H9 (cell line): ENCODE data around the gene GRIK1. TPM values are rescaled to one million over a fixed set of nuclear protein-coding genes. Genes with fewer than 3 reads are reported as not detected.

ENCODE experiments used
- DNase-seq: peaks from one replicate; pipeline ENCODE4 v3.0.0-alpha.2; 2017
- H2AFZ ChIP-seq: one replicate; pipeline ENCODE4 v1.6.1; 2013; ENCODE audit warnings: mild to moderate bottlenecking, low read length, control low read depth, moderate library complexity
- H2AK5ac ChIP-seq: 2 replicates; pipeline ENCODE4 v1.6.1; 2013; ENCODE audit warnings: low read length, control low read depth, mixed read lengths; ENCODE audit not compliant: insufficient read length
- H2BK120ac ChIP-seq: one replicate; pipeline ENCODE4 v1.6.1; 2013; ENCODE audit warnings: low read depth, mild to moderate bottlenecking, low read length, control low read depth, inconsistent platforms; ENCODE audit not compliant: poor library complexity, severe bottlenecking
- H2BK12ac ChIP-seq: 2 replicates; pipeline ENCODE4 v1.6.1; 2013; ENCODE audit warnings: low read length, control low read depth, mixed read lengths, low read depth; ENCODE audit not compliant: insufficient read length
- H2BK15ac ChIP-seq: 2 replicates; pipeline ENCODE4 v1.6.1; 2013; ENCODE audit warnings: low read depth, low read length, control low read depth
- H2BK20ac ChIP-seq: one replicate; pipeline ENCODE4 v1.6.1; 2013; ENCODE audit warnings: low read depth, mild to moderate bottlenecking, low read length, control low read depth, inconsistent platforms; ENCODE audit not compliant: poor library complexity, severe bottlenecking
- H2BK5ac ChIP-seq: 2 replicates; pipeline ENCODE4 v1.6.1; 2013; ENCODE audit warnings: low read length, control low read depth, mixed read lengths; ENCODE audit not compliant: insufficient read length
- H3K14ac ChIP-seq: 2 replicates; pipeline ENCODE4 v1.6.1; 2013; ENCODE audit warnings: low read length, control low read depth; ENCODE audit not compliant: insufficient read depth
- H3K18ac ChIP-seq: 2 replicates; pipeline ENCODE4 v1.6.1; 2013; ENCODE audit warnings: low read depth, mild to moderate bottlenecking, mixed read lengths, low read length, control low read depth; ENCODE audit not compliant: insufficient read length
- H3K23ac ChIP-seq: 2 replicates; pipeline ENCODE4 v1.6.1; 2013; ENCODE audit warnings: low read length, control low read depth, mixed read lengths, low read depth; ENCODE audit not compliant: insufficient read length
- H3K23me2 ChIP-seq: 2 replicates; pipeline ENCODE4 v1.6.1; 2013; ENCODE audit warnings: low read depth, mild to moderate bottlenecking, mixed read lengths, low read length, control low read depth; ENCODE audit not compliant: insufficient read length, poor library complexity, severe bottlenecking
- H3K27ac ChIP-seq: 2 replicates; pipeline ENCODE4 v1.5.1; 2013; ENCODE audit warnings: low read length, control low read depth, mixed read lengths, low read depth; ENCODE audit not compliant: insufficient read length
- H3K27me3 ChIP-seq: 2 replicates; pipeline ENCODE4 v1.6.1; 2013; ENCODE audit warnings: low read length, control low read depth, inconsistent platforms; ENCODE audit not compliant: insufficient read depth
- H3K4ac ChIP-seq: 2 replicates; pipeline ENCODE4 v1.6.1; 2013; ENCODE audit warnings: low read depth, mild to moderate bottlenecking, control low read depth, inconsistent platforms, low read length, moderate library complexity
- H3K4me1 ChIP-seq: 2 replicates; pipeline ENCODE4 v1.6.1; 2013; ENCODE audit warnings: low read length, control low read depth, inconsistent platforms; ENCODE audit not compliant: insufficient read depth
- H3K4me2 ChIP-seq: 2 replicates; pipeline ENCODE4 v1.6.1; 2013; ENCODE audit warnings: low read length, control low read depth, mixed read lengths; ENCODE audit not compliant: insufficient read length, insufficient read depth
- H3K56ac ChIP-seq: 2 replicates; pipeline ENCODE4 v1.6.1; 2013; ENCODE audit warnings: low read depth, mild to moderate bottlenecking, mixed read lengths, low read length, control low read depth; ENCODE audit not compliant: insufficient read length
- H3K79me1 ChIP-seq: 2 replicates; pipeline ENCODE4 v1.6.1; 2013; ENCODE audit warnings: low read depth, mild to moderate bottlenecking, moderate library complexity, low read length, control low read depth, inconsistent platforms; ENCODE audit not compliant: insufficient read depth, poor library complexity, severe bottlenecking
- H3K79me2 ChIP-seq: 2 replicates; pipeline ENCODE4 v1.6.1; 2013; ENCODE audit warnings: low read length, control low read depth, inconsistent platforms; ENCODE audit not compliant: insufficient read depth
- H3K9ac ChIP-seq: 2 replicates; pipeline ENCODE4 v1.6.1; 2013; ENCODE audit warnings: low read length, control low read depth, mixed read lengths; ENCODE audit not compliant: insufficient read length; ENCODE audit errors: extremely low read depth
- H3K9me3 ChIP-seq: one replicate; pipeline ENCODE4 v1.6.1; 2013; ENCODE audit warnings: low read depth, low read length, inconsistent platforms; ENCODE audit not compliant: control insufficient read depth
- H3T11ph ChIP-seq: one replicate; pipeline ENCODE4 v1.6.1; 2013; ENCODE audit warnings: mild to moderate bottlenecking, low read length, control low read depth, inconsistent platforms
- H4K20me1 ChIP-seq: one replicate; pipeline ENCODE4 v1.6.1; 2013; ENCODE audit not compliant: control insufficient read depth, insufficient read length, insufficient read depth
- H4K5ac ChIP-seq: 2 replicates; pipeline ENCODE4 v1.6.1; 2013; ENCODE audit warnings: low read depth, mild to moderate bottlenecking, mixed read lengths, low read length, control low read depth; ENCODE audit not compliant: insufficient read length
- H4K8ac ChIP-seq: replicated peaks from 2 replicates; pipeline ENCODE4 v1.6.1; 2013; ENCODE audit warnings: low read length, control low read depth, mixed read lengths, low read depth; ENCODE audit not compliant: insufficient read length
- H4K91ac ChIP-seq: 2 replicates; pipeline ENCODE4 v1.6.1; 2013; ENCODE audit warnings: low read depth, mild to moderate bottlenecking, moderate library complexity, mixed read lengths, low read length, control low read depth; ENCODE audit not compliant: insufficient read length
- H3K27ac Mint-ChIP-seq, 3 experiments: 2 replicates in 2 of 3; 3 replicates in 1 of 3; pipeline ENCODE4 v1.8.0; 2020 to 2021; ENCODE audit warnings: mixed read lengths in 3 of 3, mild to moderate bottlenecking in 1 of 3, moderate library complexity in 1 of 3
- H3K27me3 Mint-ChIP-seq: 2 replicates; pipeline ENCODE4 v1.8.0; 2021; ENCODE audit warnings: low read depth, mild to moderate bottlenecking, moderate library complexity, mixed read lengths
- H3K36me3 Mint-ChIP-seq, 3 experiments: 2 replicates in 2 of 3; 3 replicates in 1 of 3; pipeline ENCODE4 v1.8.0; 2020 to 2021; ENCODE audit warnings: low read depth in 3 of 3, mixed read lengths in 3 of 3; ENCODE audit not compliant: insufficient read depth in 1 of 3
- H3K4me1 Mint-ChIP-seq, 2 experiments: 2 replicates each; pipeline ENCODE4 v1.8.0; 2020; ENCODE audit warnings: mixed read lengths in 2 of 2
- H3K4me3 Mint-ChIP-seq, 2 experiments: 2 replicates in 1 of 2; 3 replicates in 1 of 2; pipeline ENCODE4 v1.8.0; 2020 to 2021; ENCODE audit warnings: mild to moderate bottlenecking in 2 of 2, mixed read lengths in 2 of 2, moderate library complexity in 1 of 2
- H3K9me3 Mint-ChIP-seq, 2 experiments: 2 replicates in 1 of 2; 3 replicates in 1 of 2; pipeline ENCODE4 v1.8.0; 2020; ENCODE audit warnings: mild to moderate bottlenecking in 2 of 2, mixed read lengths in 2 of 2, moderate library complexity in 1 of 2
- CTCF ChIP-seq: fragments of 200-600 bp; sonication (generic); conservative IDR thresholded peaks from 3 replicates; pipeline ENCODE4 v1.8.0; 2021; ENCODE audit warnings: antibody characterized with exemption, mild to moderate bottlenecking
- WGBS: extraction: QIAGEN DNeasy Blood & Tissue Kit; methylation state at CpG from one replicate; pipeline ENCODE4 v1.1.7; 2013; ENCODE audit warnings: missing lambda C conversion rate, low lambda C conversion rate, mixed read lengths; ENCODE audit not compliant: insufficient read length; ENCODE audit errors: extremely low coverage; 5-methylcytosine and 5-hydroxymethylcytosine counted together
- total RNA-seq: library from RNA; stranded (reverse); gene quantifications from 2 replicates; pipeline ENCODE4 v1.2.1, GENCODE V29; 2021

The GRIK1 gene
- total RNA-seq, 1 experiment from 2014 or later: not detected

- Histone ChIP-seq H3K18ac (no peak overlapping the region), H3K79me2 (no peaks in the 10 kb centered on the region), H4K5ac (no peak overlapping the region), H3K23me2 (no peaks in the 10 kb centered on the region), H3K9ac (no peak overlapping the region), H3K56ac (no peak overlapping the region), H3K14ac (no peak overlapping the region), H2BK120ac (no peak overlapping the region), H4K20me1 (no peaks in the 10 kb centered on the region), H2AK5ac (no peak overlapping the region), H4K8ac (no peak overlapping the region), H2BK5ac (no peak overlapping the region), H3K27ac (no peak overlapping the region), H3K23ac (no peak overlapping the region), H4K91ac (no peak overlapping the region), H3K4me1 (no peaks in the 10 kb centered on the region), H2BK20ac (no peak overlapping the region), H3K27me3 (no peaks in the 10 kb centered on the region), H2AFZ (no peak overlapping the region), H3K79me1 (no peaks in the 10 kb centered on the region), H2BK12ac (no peak overlapping the region), H3K9me3 (no peaks in the 10 kb centered on the region), H3T11ph (no peak overlapping the region), H3K4me2 (no peak overlapping the region), H2BK15ac (no peak overlapping the region), H3K4ac (no peak overlapping the region)
- DNase-seq: no peak
- Mint-ChIP-seq H3K36me3 (no peaks in the 10 kb centered on the region), H3K27me3 (no peaks in the 10 kb centered on the region), H3K9me3 (peaks cover 0 to 7% of the 10 kb centered on the region in 2 experiments; a peak in 2 of 5 replicates), H3K4me1 (peaks cover under 1 to 5% of the 10 kb centered on the region in 2 experiments; a peak in 3 of 4 replicates), H3K4me3 (no peak overlapping the region), H3K27ac (no peak overlapping the region)
- no peak for TF ChIP-seq CTCF
- WGBS: no CpG with 5 or more reads among the region's 3 CpGs
Measured at GRCh38 chr21:29682800-29683199, 257.0 kb downstream of the GRIK1 start.
